Breast epithelium (tissue), 4 donors: Measurements from ENCODE around the gene LATS1. TPM values are rescaled to one million over a fixed set of nuclear protein-coding genes. Genes with fewer than 3 reads are reported as not detected.

ENCODE experiments used
- DNase-seq, 2 donors: peaks; one replicate each; pipeline ENCODE4 v3.0.0-alpha.2; 2019; ENCODE audit warnings: low spot score in 2 of 2
- H3K27ac ChIP-seq, 2 donors: fragments of 200-600 bp; sonication (generic) in 1 of 2; one replicate each; pipeline ENCODE4 v1.5.1; 2016 to 2019; ENCODE audit warnings: mild to moderate bottlenecking in 1 of 2
- H3K27me3 ChIP-seq, 2 donors: fragments of 200-600 bp; sonication (generic) in 1 of 2; one replicate each; pipeline versions ENCODE4 v1.5.1 to v1.6.0; 2017 to 2019; ENCODE audit warnings: control low read depth in 1 of 2, mild to moderate bottlenecking in 1 of 2
- H3K36me3 ChIP-seq: fragments of 200-600 bp; one replicate; pipeline ENCODE4 v1.5.1; 2019
- H3K4me1 ChIP-seq, 2 donors: fragments of 200-600 bp; sonication (generic); one replicate each; pipeline ENCODE4 v1.5.1; 2016 to 2019; ENCODE audit warnings: control low read depth in 1 of 2
- H3K4me3 ChIP-seq, 3 donors: fragments of 200-600 bp; sonication (generic); 1 replicate in 2 of 3; 2 replicates in 1 of 3; pipeline ENCODE4 v1.5.1; 2016 to 2019; ENCODE audit warnings: mild to moderate bottlenecking in 3 of 3, moderate library complexity in 2 of 3
- H3K9me3 ChIP-seq, 2 donors: fragments of 200-600 bp; sonication (generic) in 1 of 2; one replicate each; pipeline ENCODE4 v1.5.1; 2016 to 2019; ENCODE audit warnings: control low read depth in 1 of 2
- POLR2A ChIP-seq: fragments of 450-650 bp; IDR thresholded peaks from one replicate; pipeline ENCODE4 v1.6.1; 2016; ENCODE audit warnings: antibody characterized with exemption, mild to moderate bottlenecking, moderate library complexity
- POLR2AphosphoS5 ChIP-seq, 3 donors: sonication (generic); formaldehyde crosslinking; IDR thresholded peaks; one replicate each; pipeline ENCODE4 v1.6.1; 2017; ENCODE audit warnings: antibody characterized with exemption in 3 of 3
- intact Hi-C: fragments of 100-400 bp; cut with DNase I; formaldehyde crosslinking; loops from one replicate; pipeline ENCODE4 v1.15.1; 2023; ENCODE audit warnings: low total_unique reads
- total RNA-seq, 3 donors: library from RNA; depleted of rRNA; stranded (reverse); fragments of >200 nt; gene quantifications; one replicate each; pipeline ENCODE4 v1.1.0, GENCODE V29; 2016
- TF ChIP-seq, protein P1 (sequence below), 3 donors: fragments of 450-650 bp; IDR thresholded peaks; one replicate each; pipeline ENCODE4 v1.5.1; 2016 to 2017; ENCODE audit warnings: antibody characterized with exemption in 3 of 3, mild to moderate bottlenecking in 3 of 3, moderate library complexity in 3 of 3

LATS1 gene
- total RNA-seq, 3 donors from 2014 or later: 24.3 to 36.4 (median 30.2) TPM

DNA sequence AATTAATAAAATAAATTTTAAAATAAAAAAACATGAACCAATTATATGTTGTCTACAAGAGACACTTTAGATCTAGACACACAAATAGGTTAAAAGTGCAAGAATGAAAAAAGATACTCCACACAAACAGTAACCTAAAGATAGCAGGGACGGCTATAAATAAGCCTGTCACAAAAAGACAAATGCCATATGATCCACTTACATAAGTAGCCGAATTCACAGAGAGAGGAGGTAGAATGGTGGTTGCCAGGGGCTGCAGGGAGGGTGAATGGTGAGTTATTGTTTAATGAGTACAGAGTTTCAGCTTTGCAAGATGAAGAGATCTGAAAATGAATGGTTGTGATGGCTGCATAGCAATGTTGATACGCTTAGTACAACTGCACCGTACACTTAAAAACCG lies 102.1 kb downstream of the LATS1 start:
- intact Hi-C loops: no loop called here
- H3K27me3 ChIP-seq: no peaks in the 10 kb centered on the region
- no peak overlapping the region for H3K27ac ChIP-seq
- no peaks in the 10 kb centered on the region for H3K4me1 ChIP-seq
- TF ChIP-seq POLR2AphosphoS5 (IDR thresholded peaks at IDR 0.05): no peak
- TF ChIP-seq, protein P1, sequence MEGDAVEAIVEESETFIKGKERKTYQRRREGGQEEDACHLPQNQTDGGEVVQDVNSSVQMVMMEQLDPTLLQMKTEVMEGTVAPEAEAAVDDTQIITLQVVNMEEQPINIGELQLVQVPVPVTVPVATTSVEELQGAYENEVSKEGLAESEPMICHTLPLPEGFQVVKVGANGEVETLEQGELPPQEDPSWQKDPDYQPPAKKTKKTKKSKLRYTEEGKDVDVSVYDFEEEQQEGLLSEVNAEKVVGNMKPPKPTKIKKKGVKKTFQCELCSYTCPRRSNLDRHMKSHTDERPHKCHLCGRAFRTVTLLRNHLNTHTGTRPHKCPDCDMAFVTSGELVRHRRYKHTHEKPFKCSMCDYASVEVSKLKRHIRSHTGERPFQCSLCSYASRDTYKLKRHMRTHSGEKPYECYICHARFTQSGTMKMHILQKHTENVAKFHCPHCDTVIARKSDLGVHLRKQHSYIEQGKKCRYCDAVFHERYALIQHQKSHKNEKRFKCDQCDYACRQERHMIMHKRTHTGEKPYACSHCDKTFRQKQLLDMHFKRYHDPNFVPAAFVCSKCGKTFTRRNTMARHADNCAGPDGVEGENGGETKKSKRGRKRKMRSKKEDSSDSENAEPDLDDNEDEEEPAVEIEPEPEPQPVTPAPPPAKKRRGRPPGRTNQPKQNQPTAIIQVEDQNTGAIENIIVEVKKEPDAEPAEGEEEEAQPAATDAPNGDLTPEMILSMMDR (IDR thresholded peaks at IDR 0.05): no peak
- TF ChIP-seq POLR2A: no peak
- H3K36me3 ChIP-seq: no peaks in the 10 kb centered on the region
- DNase-seq: no peak
- H3K9me3 ChIP-seq: peaks cover 0 to 8% of the 10 kb centered on the region in 2 donors
- H3K4me3 ChIP-seq: no peak overlapping the region

DNA sequence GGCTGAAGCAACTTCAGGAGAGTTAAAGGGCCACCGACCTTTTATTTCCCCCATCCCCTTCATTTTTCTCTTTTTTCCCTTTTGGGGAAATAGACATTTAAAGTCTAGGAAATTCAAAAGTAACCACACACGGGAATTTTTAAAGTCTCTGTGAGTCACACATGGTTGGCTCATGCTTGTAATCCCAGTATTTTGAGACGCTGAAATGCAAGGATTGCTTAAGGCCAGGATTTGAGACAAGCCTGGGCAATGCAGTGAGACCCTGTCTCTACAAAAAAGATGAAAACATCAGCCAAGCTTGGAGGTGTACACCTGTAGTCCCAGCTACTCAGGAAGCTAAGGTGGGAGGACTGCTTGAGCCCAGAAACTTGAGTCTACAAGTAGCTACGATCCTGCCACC lies 103.6 kb downstream of the LATS1 start:
- Histone ChIP-seq H3K9me3 (peaks cover 0 to 8% of the 10 kb centered on the region in 2 donors), H3K27me3 (no peaks in the 10 kb centered on the region), H3K4me3 (no peak overlapping the region), H3K36me3 (no peaks in the 10 kb centered on the region), H3K4me1 (no peaks in the 10 kb centered on the region), H3K27ac (no peak overlapping the region)
- TF ChIP-seq POLR2A (no peak), POLR2AphosphoS5 (IDR thresholded peaks at IDR 0.05) (no peak)
- TF ChIP-seq, protein P1 (IDR thresholded peaks at IDR 0.05): no peak
- DNase-seq: no peak
- intact Hi-C loops: no loop called here

DNA sequence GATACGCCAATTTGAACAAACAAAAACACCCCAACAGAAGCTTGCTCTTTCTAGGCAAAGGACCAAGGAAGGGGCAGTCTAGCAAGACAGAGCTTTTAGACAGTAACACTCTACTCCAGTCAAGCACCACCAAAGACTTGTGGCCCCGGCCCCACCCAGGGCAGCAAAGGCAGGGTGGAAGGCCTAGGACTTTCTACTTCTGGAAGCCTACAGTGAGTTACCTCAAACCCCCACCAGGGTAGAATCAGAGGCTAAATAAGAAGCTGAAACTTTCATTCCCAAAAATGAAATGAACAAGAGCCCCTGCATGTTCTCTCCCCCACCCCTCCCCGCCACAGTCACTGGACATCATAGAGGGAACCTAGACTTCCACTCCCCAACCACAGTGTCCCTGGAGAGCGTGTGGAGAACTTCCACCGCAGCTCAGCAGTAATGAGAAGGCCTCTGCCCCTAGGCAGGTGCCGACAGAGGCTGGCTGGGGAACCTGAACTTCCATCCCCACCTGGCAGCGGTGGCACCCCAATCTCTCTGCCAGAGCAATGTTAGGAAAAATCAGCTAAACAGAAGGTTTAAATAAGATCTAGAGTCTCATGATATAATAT lies 109.4 kb downstream of the LATS1 start:
- no peaks in the 10 kb centered on the region for H3K27me3 ChIP-seq
- H3K4me1 ChIP-seq: no peaks in the 10 kb centered on the region
- TF ChIP-seq, protein P1 (IDR thresholded peaks at IDR 0.05): no peak
- TF ChIP-seq POLR2AphosphoS5 (IDR thresholded peaks at IDR 0.05) (no peak), POLR2A (no peak)
- intact Hi-C loops: no loop called here
- H3K9me3 ChIP-seq: peaks cover 0 to 2% of the 10 kb centered on the region in 2 donors
- no peak overlapping the region for H3K27ac ChIP-seq
- H3K4me3 ChIP-seq: no peak overlapping the region
- H3K36me3 ChIP-seq: no peaks in the 10 kb centered on the region
- no peak for DNase-seq

Other genes with a start within 250 kb of the LATS1 start
- 1 to 10 TPM; 2.3 to 6.4 (median 3.8) TPM for gene ZC3H12D, start 233.1 kb downstream of the LATS1 start, total RNA-seq
- gene PPIL4, start 172.1 kb downstream of the LATS1 start, total RNA-seq: 10 to 100 TPM; 34.7 to 46.0 (median 36.2) TPM
- 10 to 100 TPM; 53.1 to 75.8 (median 54.7) TPM for gene GINM1, start 151.7 kb downstream of the LATS1 start, total RNA-seq
- 10 to 100 TPM; 20.1 to 24.9 (median 21.1) TPM for gene KATNA1, start 69.4 kb downstream of the LATS1 start, total RNA-seq
- gene NUP43, start 28.4 kb upstream of the LATS1 start, total RNA-seq: 10 to 100 TPM; 15.5 to 27.8 (median 22.6) TPM
- gene PCMT1, start 31.6 kb upstream of the LATS1 start, total RNA-seq: 100 to 1,000 TPM; 111 to 148 (median 121) TPM
- 10 to 100 TPM; 30.6 to 44.9 (median 35.8) TPM for gene LRP11, start 146.3 kb upstream of the LATS1 start, total RNA-seq
- gene RAET1E, start 180.0 kb upstream of the LATS1 start, total RNA-seq: 1 to 10 TPM in 1 of 3 donors, not detected in 2; 2.0 TPM
- gene RAET1G, start 205.0 kb upstream of the LATS1 start, total RNA-seq: 1 to 10 TPM in 1 of 3 donors, not detected in 2; 2.2 TPM
- 1 to 10 TPM in 1 of 3 donors, under 1 TPM in 1, not detected in 1; 0.88 to 1.3 TPM for gene ULBP2, start 223.9 kb upstream of the LATS1 start, total RNA-seq
- under 1 TPM in 2 of 3 donors, not detected in 1; under 0.01 to 0.29 TPM for gene ULBP1, start 245.8 kb upstream of the LATS1 start, total RNA-seq